ENCODE data around the gene NTF3.

DNA sequence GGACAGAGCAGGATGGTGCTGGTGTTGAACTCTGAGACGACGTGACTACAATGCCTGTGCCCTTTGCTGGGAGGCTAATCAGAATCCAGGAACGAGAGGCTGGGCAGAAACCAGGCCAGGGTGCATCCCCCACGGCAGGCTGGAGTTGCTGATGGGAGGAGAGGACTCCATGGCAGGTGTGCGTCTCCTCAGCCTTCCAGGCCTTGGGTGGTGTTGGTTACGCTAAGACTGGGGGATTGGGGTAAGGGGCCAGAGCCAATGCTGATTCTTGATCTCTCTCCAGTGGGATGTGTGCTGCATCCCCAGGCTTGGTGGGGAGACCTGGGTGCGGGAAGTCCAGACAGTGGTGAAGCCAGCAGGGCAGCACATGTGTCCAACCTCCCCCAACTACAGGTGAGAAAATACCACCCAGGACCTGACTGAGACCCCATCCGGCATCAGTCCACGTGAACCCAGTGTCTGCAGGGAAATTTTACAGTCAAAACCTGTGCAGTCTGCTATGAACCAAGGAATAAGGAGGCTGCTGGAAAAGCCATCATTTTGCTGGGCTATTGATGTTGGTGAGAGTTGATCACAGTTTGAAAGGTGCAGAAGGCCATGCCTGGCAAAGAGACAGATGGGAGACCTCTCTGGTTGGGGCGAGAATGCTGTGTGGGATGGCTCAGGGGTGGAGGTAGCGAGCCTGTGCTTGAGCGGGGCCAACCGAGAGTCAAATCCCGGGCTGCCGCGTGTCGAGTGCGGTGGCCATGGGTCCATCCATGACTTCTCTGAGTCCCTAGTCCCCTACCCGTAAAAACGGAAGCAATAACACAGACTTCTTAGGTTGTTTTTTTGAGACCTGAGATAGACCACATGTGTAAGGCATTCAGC, 89.8 kb downstream of the NTF3 start:
- no peak for TF ChIP-seq XRCC4 (IDR thresholded peaks at IDR 0.05; ENCODE audit: extremely low read depth, insufficient read depth, insufficient read length)
- TF ChIP-seq ZNF274 (IDR thresholded peaks at IDR 0.05; ENCODE audit: borderline replicate concordance, low read depth, low read length), result no peak
- TF ChIP-seq RBM34 (IDR thresholded peaks at IDR 0.05; ENCODE audit: borderline replicate concordance, insufficient read depth, low read length), result no peak
- TF ChIP-seq CHD4 (IDR thresholded peaks at IDR 0.05; ENCODE audit: insufficient read depth, insufficient replicate concordance, low read depth, low read length, poor library complexity, severe bottlenecking), result no peak

Measured in K562 (cell line).